ENCODE results near the gene ABHD10. TPM values are rescaled to one million over a fixed set of nuclear protein-coding genes. Genes with fewer than 3 reads are reported as not detected.

Gene ABHD10
- total and polyA plus RNA-seq, 4 donors: 8.6 to 21.6 (median 12.9) TPM

GRCh38 chr3:111944372-111944771, 34.5 kb upstream of the ABHD10 start:
- no peak for DNase-seq
- no peak overlapping the region for H3K27ac ChIP-seq (ENCODE audit: low read depth in 1 of 2, low read length in 2 of 2)
- WGBS, 2 donors: 89 to 99% methylated on average over 4 of the region's 4 CpGs

DNA sequence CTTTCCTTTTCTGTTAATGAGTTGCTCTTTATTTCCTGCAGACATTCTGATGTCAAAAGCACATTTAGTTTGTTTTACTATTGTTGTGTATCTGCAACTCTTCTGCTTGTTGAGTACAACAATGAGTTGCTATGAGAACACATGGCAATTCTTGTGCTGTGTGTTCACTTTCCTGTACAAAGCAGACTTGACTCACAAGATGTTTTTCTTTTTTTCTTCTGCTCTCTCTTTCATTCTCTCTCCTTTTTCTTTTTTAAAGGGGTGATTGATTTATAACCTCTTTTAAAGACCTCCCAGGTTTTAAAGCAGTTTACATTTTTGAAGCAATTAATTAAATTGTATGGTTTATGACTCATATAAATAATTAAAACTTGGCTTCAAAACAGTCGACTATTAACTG, 31.6 kb upstream of the ABHD10 start:
- DNase-seq: no peak
- intact Hi-C loops (cut with DNase I): no loop called here

More at GRCh38 chr3:111944372-111944771, 34.5 kb upstream of the ABHD10 start:
- Histone ChIP-seq H3K4me3 (ENCODE audit: low read length in 2 of 2) (no peak overlapping the region), H3K9me3 (ENCODE audit: control insufficient read depth, low read length) (no peaks in the 10 kb centered on the region), H3K36me3 (ENCODE audit: control insufficient read depth in 1 of 2, insufficient read depth in 2 of 2, low read length in 1 of 2) (peaks cover 6 to 8% of the 10 kb centered on the region in 2 donors), H3K27me3 (ENCODE audit: control insufficient read depth in 1 of 2, insufficient read depth in 2 of 2, low read length in 1 of 2) (no peaks in the 10 kb centered on the region), H3K4me1 (ENCODE audit: control insufficient read depth in 1 of 2, insufficient read depth in 2 of 2, low read length in 2 of 2) (no peaks in the 10 kb centered on the region)
- intact Hi-C loops (cut with DNase I): no loop called here
- ATAC-seq (ENCODE audit: low FRiP score): no peak

DNA sequence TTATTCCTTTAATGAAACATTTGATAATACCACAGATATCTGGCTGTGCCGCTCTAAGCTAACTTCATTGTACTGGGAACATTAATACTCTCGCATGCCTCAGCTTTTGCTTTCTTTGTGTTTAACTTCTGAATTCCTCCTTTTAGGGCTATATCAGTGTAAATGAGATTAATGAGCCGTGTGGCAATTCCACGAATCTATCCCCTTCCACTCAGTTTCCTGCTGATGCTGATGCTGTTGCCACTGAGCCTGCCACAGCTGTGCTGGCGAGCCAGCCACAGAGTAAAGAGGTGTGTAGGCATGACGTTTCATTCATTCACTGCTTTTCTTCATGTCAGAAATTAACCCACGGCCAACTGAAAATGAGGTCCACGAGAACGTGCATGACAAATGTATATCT, 30.0 kb upstream of the ABHD10 start:
- 76 to 78% methylated on average over 9 of the region's 9 CpGs for WGBS, 2 donors
- H3K36me3 ChIP-seq (ENCODE audit: control insufficient read depth in 1 of 2, insufficient read depth in 2 of 2, low read length in 1 of 2): peaks cover 3 to 6% of the 10 kb centered on the region in 2 donors
- no peak overlapping the region for H3K4me3 ChIP-seq (ENCODE audit: low read length in 2 of 2)
- ATAC-seq (ENCODE audit: low FRiP score): no peak
- H3K9me3 ChIP-seq (ENCODE audit: control insufficient read depth, low read length): no peaks in the 10 kb centered on the region
- H3K27me3 ChIP-seq (ENCODE audit: control insufficient read depth in 1 of 2, insufficient read depth in 2 of 2, low read length in 1 of 2): no peaks in the 10 kb centered on the region
- DNase-seq: no peak
- no peaks in the 10 kb centered on the region for H3K4me1 ChIP-seq (ENCODE audit: control insufficient read depth in 1 of 2, insufficient read depth in 2 of 2, low read length in 2 of 2)
- H3K27ac ChIP-seq (ENCODE audit: low read depth in 1 of 2, low read length in 2 of 2): no peak overlapping the region
- intact Hi-C loops (cut with DNase I): no loop called here

More for the DNA sequence above, 31.6 kb upstream of the ABHD10 start:
- Histone ChIP-seq H3K27ac (ENCODE audit: low read depth in 1 of 2, low read length in 2 of 2) (no peak overlapping the region), H3K4me1 (ENCODE audit: control insufficient read depth in 1 of 2, insufficient read depth in 2 of 2, low read length in 2 of 2) (no peaks in the 10 kb centered on the region), H3K4me3 (ENCODE audit: low read length in 2 of 2) (no peak overlapping the region), H3K9me3 (ENCODE audit: control insufficient read depth, low read length) (no peaks in the 10 kb centered on the region), H3K27me3 (ENCODE audit: control insufficient read depth in 1 of 2, insufficient read depth in 2 of 2, low read length in 1 of 2) (no peaks in the 10 kb centered on the region), H3K36me3 (ENCODE audit: control insufficient read depth in 1 of 2, insufficient read depth in 2 of 2, low read length in 1 of 2) (peaks cover 0 to 5% of the 10 kb centered on the region in 2 donors)
- 54 to 63% methylated on average over 1 of the region's 1 CpG for WGBS, 2 donors
- no peak for ATAC-seq (ENCODE audit: low FRiP score)

DNA sequence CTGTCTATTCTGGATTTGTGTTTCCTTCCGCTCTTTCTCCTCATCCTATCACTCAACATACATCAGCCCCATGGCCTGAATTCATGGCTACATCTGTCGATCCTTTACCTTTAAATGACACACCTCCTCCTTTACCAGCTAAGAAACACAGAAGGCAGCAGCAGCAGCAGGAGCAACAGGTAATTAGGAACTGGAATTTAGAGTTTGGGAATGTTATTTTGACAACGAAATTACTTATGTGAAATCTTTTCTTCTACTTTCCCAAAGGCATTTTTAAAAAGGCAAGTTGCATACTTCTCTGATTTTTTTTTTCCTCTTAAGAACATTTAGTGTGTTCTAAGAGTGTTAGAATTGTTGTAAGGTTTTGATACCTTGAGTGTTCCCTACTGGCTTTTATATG, 29.1 kb upstream of the ABHD10 start:
- ATAC-seq (ENCODE audit: low FRiP score): no peak
- Histone ChIP-seq H3K4me1 (ENCODE audit: control insufficient read depth in 1 of 2, insufficient read depth in 2 of 2, low read length in 2 of 2) (no peaks in the 10 kb centered on the region), H3K4me3 (ENCODE audit: low read length in 2 of 2) (no peak overlapping the region), H3K9me3 (ENCODE audit: control insufficient read depth, low read length) (no peaks in the 10 kb centered on the region), H3K27ac (ENCODE audit: low read depth in 1 of 2, low read length in 2 of 2) (no peak overlapping the region), H3K36me3 (ENCODE audit: control insufficient read depth in 1 of 2, insufficient read depth in 2 of 2, low read length in 1 of 2) (peaks cover 3 to 7% of the 10 kb centered on the region in 2 donors), H3K27me3 (ENCODE audit: control insufficient read depth in 1 of 2, insufficient read depth in 2 of 2, low read length in 1 of 2) (no peaks in the 10 kb centered on the region)
- no peak for DNase-seq
- intact Hi-C loops (cut with DNase I): no loop called here
- WGBS, 2 donors: 61 to 68% methylated on average over 3 of the region's 3 CpGs

DNA sequence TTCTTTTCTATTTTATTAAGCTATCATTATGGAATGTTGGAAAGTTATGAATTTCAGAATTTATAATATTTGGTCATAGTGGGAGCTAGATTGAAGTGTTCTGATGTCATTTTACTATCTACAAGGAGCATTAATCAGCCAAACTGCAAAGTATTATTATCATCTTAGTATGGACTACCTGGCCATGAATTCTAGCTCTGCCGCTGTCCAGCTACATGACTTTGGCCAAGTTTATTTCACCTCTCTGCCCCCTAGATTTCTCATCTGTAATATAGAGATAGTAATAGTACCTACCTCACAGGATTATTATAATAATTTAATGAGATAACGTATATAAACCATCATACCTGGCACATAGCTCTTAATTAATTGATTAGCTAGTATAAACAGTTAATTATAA, 27.8 kb upstream of the ABHD10 start:
- ATAC-seq (ENCODE audit: low FRiP score): no peak
- no peak overlapping the region for H3K27ac ChIP-seq (ENCODE audit: low read depth in 1 of 2, low read length in 2 of 2)
- H3K4me3 ChIP-seq (ENCODE audit: low read length in 2 of 2): no peak overlapping the region
- no peaks in the 10 kb centered on the region for H3K4me1 ChIP-seq (ENCODE audit: control insufficient read depth in 1 of 2, insufficient read depth in 2 of 2, low read length in 2 of 2)
- peaks cover 3 to 7% of the 10 kb centered on the region in 2 donors for H3K36me3 ChIP-seq (ENCODE audit: control insufficient read depth in 1 of 2, insufficient read depth in 2 of 2, low read length in 1 of 2)
- no peaks in the 10 kb centered on the region for H3K9me3 ChIP-seq (ENCODE audit: control insufficient read depth, low read length)
- 88 to 89% methylated on average over 2 of the region's 2 CpGs for WGBS, 2 donors
- DNase-seq: no peak
- no peaks in the 10 kb centered on the region for H3K27me3 ChIP-seq (ENCODE audit: control insufficient read depth in 1 of 2, insufficient read depth in 2 of 2, low read length in 1 of 2)
- intact Hi-C loops (cut with DNase I): no loop called here

- Histone ChIP-seq H3K4me3 (ENCODE audit: low read length in 2 of 2) (no peak overlapping the region), H3K27ac (ENCODE audit: low read depth in 1 of 2, low read length in 2 of 2) (no peak overlapping the region), H3K4me1 (ENCODE audit: control insufficient read depth in 1 of 2, insufficient read depth in 2 of 2, low read length in 2 of 2) (no peaks in the 10 kb centered on the region), H3K9me3 (ENCODE audit: control insufficient read depth, low read length) (no peaks in the 10 kb centered on the region), H3K36me3 (ENCODE audit: control insufficient read depth in 1 of 2, insufficient read depth in 2 of 2, low read length in 1 of 2) (peaks cover 3 to 7% of the 10 kb centered on the region in 2 donors), H3K27me3 (ENCODE audit: control insufficient read depth in 1 of 2, insufficient read depth in 2 of 2, low read length in 1 of 2) (no peaks in the 10 kb centered on the region)
- 91 to 94% methylated on average over 5 of the region's 5 CpGs for WGBS, 2 donors
- no peak for DNase-seq
- ATAC-seq (ENCODE audit: low FRiP score): no peak
- intact Hi-C loops (cut with DNase I): no loop called here
Measured at GRCh38 chr3:111952086-111952485, 26.7 kb upstream of the ABHD10 start.

DNA sequence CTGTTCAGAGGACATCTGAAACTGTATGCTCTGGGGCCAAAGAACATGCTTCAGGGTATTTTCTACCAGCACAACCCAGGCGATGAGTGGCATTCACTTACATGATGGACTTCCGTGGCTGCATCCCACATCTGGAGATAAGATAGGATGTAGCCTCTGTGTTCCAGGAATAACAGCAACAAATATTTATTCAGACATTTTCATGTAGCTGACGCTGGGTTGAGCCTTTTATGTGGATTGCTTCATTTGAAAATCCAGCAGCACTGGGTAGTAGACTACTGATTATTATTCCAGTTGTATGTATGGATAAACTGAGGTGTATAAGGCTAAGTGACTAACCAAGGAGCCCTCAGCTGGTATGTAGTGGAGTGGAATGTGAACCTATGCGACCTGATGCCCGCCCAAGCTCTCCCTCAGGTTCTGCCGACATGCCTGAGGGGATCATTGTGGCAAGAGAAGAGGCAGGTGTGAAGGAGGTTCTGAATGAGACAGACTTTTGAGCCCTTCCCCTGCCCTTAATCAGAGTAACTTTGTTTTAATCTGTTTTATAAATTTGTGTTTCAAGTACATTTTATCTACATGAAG, 25.9 kb upstream of the ABHD10 start:
- DNase-seq (no peak), ATAC-seq (ENCODE audit: low FRiP score) (no peak)
- Histone ChIP-seq H3K27ac (ENCODE audit: low read depth in 1 of 2, low read length in 2 of 2) (no peak overlapping the region), H3K27me3 (ENCODE audit: control insufficient read depth in 1 of 2, insufficient read depth in 2 of 2, low read length in 1 of 2) (no peaks in the 10 kb centered on the region), H3K4me1 (ENCODE audit: control insufficient read depth in 1 of 2, insufficient read depth in 2 of 2, low read length in 2 of 2) (no peaks in the 10 kb centered on the region), H3K36me3 (ENCODE audit: control insufficient read depth in 1 of 2, insufficient read depth in 2 of 2, low read length in 1 of 2) (peaks cover 3 to 7% of the 10 kb centered on the region in 2 donors), H3K4me3 (ENCODE audit: low read length in 2 of 2) (no peak overlapping the region), H3K9me3 (ENCODE audit: control insufficient read depth, low read length) (no peaks in the 10 kb centered on the region)
- WGBS, 2 donors: 72 to 75% methylated on average over 6 of the region's 6 CpGs
- intact Hi-C loops (cut with DNase I): no loop called here

DNA sequence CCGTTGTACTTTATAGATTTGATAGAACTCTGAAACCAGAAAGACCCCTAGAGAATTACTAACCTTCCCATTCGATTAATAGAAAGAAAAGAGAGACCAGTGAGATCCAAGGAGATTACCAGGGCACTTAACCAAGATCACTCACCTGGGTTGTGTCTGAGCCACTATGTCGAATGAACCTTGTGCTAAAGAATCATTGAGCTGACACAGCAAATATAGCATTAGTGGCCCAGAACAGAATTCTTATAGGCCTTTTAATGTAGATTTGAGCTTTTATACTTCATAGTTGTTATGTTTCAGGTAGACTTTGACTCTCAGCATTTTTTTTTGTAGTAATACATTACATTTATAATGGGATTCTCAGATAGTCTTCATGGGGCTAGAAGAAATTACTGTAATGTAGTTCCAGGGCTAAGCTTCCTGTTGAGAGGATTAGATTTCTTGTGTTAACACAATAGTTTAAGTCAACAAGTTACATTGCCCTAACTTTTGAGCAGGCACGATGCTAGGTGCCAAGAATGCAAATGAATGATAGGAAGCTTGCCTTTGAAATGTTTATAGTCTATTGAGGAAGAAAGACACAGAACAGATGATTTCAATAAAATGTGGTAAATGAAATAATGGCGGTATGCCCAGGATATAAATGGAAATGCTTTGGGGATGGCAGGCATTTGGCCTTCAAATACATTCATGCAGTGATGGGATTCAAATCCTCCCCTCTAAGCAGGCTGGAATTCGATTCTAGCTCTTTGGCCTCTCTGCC, 24.4 kb upstream of the ABHD10 start:
- H3K4me3 ChIP-seq (ENCODE audit: low read length in 2 of 2): no peak overlapping the region
- intact Hi-C loops (cut with DNase I): no loop called here
- DNase-seq (no peak), ATAC-seq (ENCODE audit: low FRiP score) (no peak)
- WGBS, 2 donors: 38 to 54% methylated on average over 6 of the region's 6 CpGs
- H3K27ac ChIP-seq (ENCODE audit: low read depth in 1 of 2, low read length in 2 of 2): no peak overlapping the region
- H3K27me3 ChIP-seq (ENCODE audit: control insufficient read depth in 1 of 2, insufficient read depth in 2 of 2, low read length in 1 of 2): no peaks in the 10 kb centered on the region
- no peaks in the 10 kb centered on the region for H3K4me1 ChIP-seq (ENCODE audit: control insufficient read depth in 1 of 2, insufficient read depth in 2 of 2, low read length in 2 of 2)
- no peaks in the 10 kb centered on the region for H3K9me3 ChIP-seq (ENCODE audit: control insufficient read depth, low read length)
- peaks cover 1 to 7% of the 10 kb centered on the region in 2 donors for H3K36me3 ChIP-seq (ENCODE audit: control insufficient read depth in 1 of 2, insufficient read depth in 2 of 2, low read length in 1 of 2)

DNA sequence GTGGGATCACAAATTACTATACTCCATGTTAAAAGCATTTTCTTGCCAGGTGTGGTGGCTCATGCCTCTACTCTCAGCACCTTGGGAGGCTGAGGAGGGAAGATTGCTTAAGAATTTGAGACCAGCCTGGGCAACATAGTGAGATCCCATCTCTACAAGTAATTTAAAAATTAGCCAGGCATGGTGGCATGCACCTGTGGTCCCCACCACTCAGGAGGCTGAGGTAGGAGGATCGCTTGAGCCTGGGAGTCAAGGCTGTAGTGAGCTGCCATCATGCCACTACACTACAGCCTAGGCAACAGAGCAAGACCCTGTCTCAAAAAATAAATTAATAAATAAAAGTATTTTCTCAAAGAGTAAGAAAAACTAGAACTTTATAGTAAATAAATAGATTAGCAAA, 22.9 kb upstream of the ABHD10 start:
- Histone ChIP-seq H3K9me3 (ENCODE audit: control insufficient read depth, low read length) (no peaks in the 10 kb centered on the region), H3K27ac (ENCODE audit: low read depth in 1 of 2, low read length in 2 of 2) (no peak overlapping the region), H3K27me3 (ENCODE audit: control insufficient read depth in 1 of 2, insufficient read depth in 2 of 2, low read length in 1 of 2) (no peaks in the 10 kb centered on the region), H3K36me3 (ENCODE audit: control insufficient read depth in 1 of 2, insufficient read depth in 2 of 2, low read length in 1 of 2) (peaks cover 1 to 7% of the 10 kb centered on the region in 2 donors), H3K4me1 (ENCODE audit: control insufficient read depth in 1 of 2, insufficient read depth in 2 of 2, low read length in 2 of 2) (no peaks in the 10 kb centered on the region), H3K4me3 (ENCODE audit: low read length in 2 of 2) (no peak overlapping the region)
- WGBS, 2 donors: 100% methylated on average over 1 of the region's 1 CpG
- intact Hi-C loops (cut with DNase I): no loop called here
- DNase-seq (no peak), ATAC-seq (ENCODE audit: low FRiP score) (no peak)
